ENCODE results near the gene NDUFAF4. TPM values are rescaled to one million over a fixed set of nuclear protein-coding genes. Genes with fewer than 3 reads are reported as not detected.

NDUFAF4 gene
- total and polyA plus RNA-seq, 2 of the 8 experiments (the other 6 are each of a cell fraction or from before 2014, with no cell fraction given): 21.9 to 84.4 TPM

- no peak for TF ChIP-seq PHF8 (conservative IDR thresholded peaks at IDR 0.05; ENCODE audit: low read depth, low read length)
- TF ChIP-seq CBX8 (IDR thresholded peaks at IDR 0.05; ENCODE audit: borderline replicate concordance, low read depth, low read length): no peak
Measured at GRCh38 chr6:96923400-96923799, 25.7 kb upstream of the NDUFAF4 start (continued).

Measured in H1 (cell line).